T-helper 2 cell (primary cell): ENCODE measurements around the gene COL8A1.

Source experiments
- DNase-seq, 5 experiments: peaks; one replicate each; pipeline versions ENCODE4 v3.0.0 to v3.0.0-alpha.2; 2012 to 2022

Gene COL8A1

GRCh38 chr3:99678023-99678422 lies 39.6 kb downstream of the COL8A1 start:
- DNase-seq: no peak

- DNase-seq: no peak
These were observed 40.5 kb downstream of the COL8A1 start for GRCh38 chr3:99678896-99679295.

GRCh38 chr3:99681512-99681911 lies 43.1 kb downstream of the COL8A1 start:
- DNase-seq: no peak

GRCh38 chr3:99681976-99682375 lies 43.6 kb downstream of the COL8A1 start:
- DNase-seq: no peak

GRCh38 chr3:99683465-99683864 lies 45.1 kb downstream of the COL8A1 start:
- DNase-seq: no peak

GRCh38 chr3:99683876-99684275 lies 45.5 kb downstream of the COL8A1 start:
- no peak for DNase-seq

GRCh38 chr3:99684644-99685043 lies 46.2 kb downstream of the COL8A1 start:
- no peak for DNase-seq

- DNase-seq: no peak
These were observed 48.1 kb downstream of the COL8A1 start for GRCh38 chr3:99686469-99686868.

- peak in 2 of 5 experiments; percentile 6 to 38 for DNase-seq
These were observed 48.7 kb downstream of the COL8A1 start for GRCh38 chr3:99686955-99687612.

- no peak for DNase-seq
These were observed 52.5 kb downstream of the COL8A1 start for GRCh38 chr3:99690761-99691369.

GRCh38 chr3:99693636-99694035 lies 55.2 kb downstream of the COL8A1 start:
- DNase-seq: no peak

GRCh38 chr3:99696497-99696896 lies 58.1 kb downstream of the COL8A1 start:
- DNase-seq: no peak

- DNase-seq: no peak
These were observed 58.9 kb downstream of the COL8A1 start for GRCh38 chr3:99697250-99697649.

GRCh38 chr3:99698932-99699331 lies 60.5 kb downstream of the COL8A1 start:
- DNase-seq: no peak

GRCh38 chr3:99699841-99700240 lies 61.4 kb downstream of the COL8A1 start:
- no peak for DNase-seq

GRCh38 chr3:99700631-99701268 lies 62.4 kb downstream of the COL8A1 start:
- DNase-seq: no peak

- DNase-seq: no peak
These were observed 64.9 kb downstream of the COL8A1 start for GRCh38 chr3:99702953-99703943.

- DNase-seq: no peak
These were observed 66.0 kb downstream of the COL8A1 start for GRCh38 chr3:99704417-99704816.

- no peak for DNase-seq
These were observed 68.0 kb downstream of the COL8A1 start for GRCh38 chr3:99706410-99706809.

GRCh38 chr3:99708207-99708745 lies 69.9 kb downstream of the COL8A1 start:
- DNase-seq: no peak

- DNase-seq: no peak
These were observed 71.3 kb downstream of the COL8A1 start for GRCh38 chr3:99709686-99710085.

GRCh38 chr3:99710094-99710493 lies 71.7 kb downstream of the COL8A1 start:
- no peak for DNase-seq

- no peak for DNase-seq
These were observed 73.0 kb downstream of the COL8A1 start for GRCh38 chr3:99711351-99711750.
